CD14-positive monocyte (primary cell): ENCODE results near the gene CCR3. TPM values are rescaled to one million over a fixed set of nuclear protein-coding genes. Genes with fewer than 3 reads are reported as not detected.

Experiments used
- DNase-seq, 3 donors: peaks; one replicate each; pipeline ENCODE4 v3.0.0-alpha.2; 2011 to 2022
- H2AFZ ChIP-seq: 2 replicates; pipeline ENCODE4 v1.6.0; 2012; ENCODE audit warnings: mild to moderate bottlenecking, low read depth, low read length, inconsistent platforms; ENCODE audit not compliant: insufficient read depth, poor library complexity, severe bottlenecking
- H3K27ac ChIP-seq, 2 donors: 1 replicate in 1 of 2; 2 replicates in 1 of 2; pipeline ENCODE4 v1.5.1; 2012 to 2013; ENCODE audit warnings: low read length in 2 of 2, control low read depth in 1 of 2, inconsistent platforms in 1 of 2, low read depth in 1 of 2, mild to moderate bottlenecking in 1 of 2
- H3K27me3 ChIP-seq, 2 donors: one replicate each; pipeline versions ENCODE4 v1.6.0 to v1.6.1; 2011 to 2013; ENCODE audit warnings: low read length in 2 of 2; ENCODE audit not compliant: control insufficient read depth in 2 of 2, insufficient read depth in 2 of 2
- H3K36me3 ChIP-seq, 2 donors: replicated peaks in 1 of 2; 1 replicate in 1 of 2; 2 replicates in 1 of 2; pipeline versions ENCODE4 v1.5.1 to v1.6.1; 2012 to 2013; ENCODE audit warnings: low read length in 2 of 2, control low read depth in 1 of 2, inconsistent platforms in 1 of 2, mild to moderate bottlenecking in 1 of 2; ENCODE audit not compliant: insufficient read depth in 2 of 2, control insufficient read depth in 1 of 2
- H3K4me1 ChIP-seq, 2 donors: 1 replicate in 1 of 2; 2 replicates in 1 of 2; pipeline versions ENCODE4 v1.5.1 to v1.6.1; 2012 to 2013; ENCODE audit warnings: low read length in 2 of 2, control low read depth in 1 of 2, inconsistent platforms in 1 of 2, mild to moderate bottlenecking in 1 of 2, moderate library complexity in 1 of 2; ENCODE audit not compliant: insufficient read depth in 2 of 2, control insufficient read depth in 1 of 2
- H3K4me2 ChIP-seq: replicated peaks from 2 replicates; pipeline ENCODE3; 2012; ENCODE audit warnings: low read length, moderate library complexity, mild to moderate bottlenecking; ENCODE audit not compliant: poor library complexity, severe bottlenecking; ENCODE audit errors: extremely low read depth
- H3K4me3 ChIP-seq, 3 experiments: fragments of 200-600 bp in 1 of 3; sonication (generic) in 1 of 3; replicated peaks in 1 of 3; 1 replicate in 2 of 3; 2 replicates in 1 of 3; pipeline ENCODE4 v1.5.1; 2011 to 2013; ENCODE audit warnings: low read length in 3 of 3, mild to moderate bottlenecking in 3 of 3, control low read depth in 2 of 3, low read depth in 2 of 3, inconsistent platforms in 1 of 3, moderate library complexity in 1 of 3
- H3K79me2 ChIP-seq: 2 replicates; pipeline ENCODE4 v1.6.0; 2012; ENCODE audit warnings: mild to moderate bottlenecking, control low read depth, inconsistent platforms, low read length, moderate library complexity; ENCODE audit not compliant: insufficient read depth
- H3K9ac ChIP-seq: 2 replicates; pipeline ENCODE4 v1.6.0; 2017; ENCODE audit warnings: low read length, mild to moderate bottlenecking; ENCODE audit not compliant: insufficient read depth, poor library complexity, severe bottlenecking
- H3K9me3 ChIP-seq, 2 donors: replicated peaks in 1 of 2; 1 replicate in 1 of 2; 2 replicates in 1 of 2; pipeline versions ENCODE4 v1.5.1 to v1.6.1; 2012 to 2013; ENCODE audit warnings: low read length in 2 of 2, control low read depth in 1 of 2; ENCODE audit not compliant: control insufficient read depth in 1 of 2, insufficient read depth in 1 of 2
- H4K20me1 ChIP-seq: 2 replicates; pipeline ENCODE4 v1.6.0; 2012; ENCODE audit warnings: mild to moderate bottlenecking, low read length, control low read depth, moderate library complexity; ENCODE audit not compliant: insufficient read depth
- H3K27ac Mint-ChIP-seq, 7 donors: one replicate each; pipeline ENCODE4 v1.8.0; 2020; ENCODE audit warnings: mild to moderate bottlenecking in 7 of 7, mixed read lengths in 7 of 7, moderate library complexity in 6 of 7, inconsistent platforms in 2 of 7
- H3K27me3 Mint-ChIP-seq, 3 donors: one replicate each; pipeline ENCODE4 v1.8.0; 2021 to 2022; ENCODE audit warnings: low read depth in 3 of 3, mild to moderate bottlenecking in 3 of 3, mixed read lengths in 3 of 3, moderate library complexity in 3 of 3, inconsistent platforms in 1 of 3
- H3K36me3 Mint-ChIP-seq, 2 donors: one replicate each; pipeline ENCODE4 v1.8.0; 2020; ENCODE audit warnings: mixed read lengths in 2 of 2, inconsistent platforms in 1 of 2, mild to moderate bottlenecking in 1 of 2
- H3K4me1 Mint-ChIP-seq: one replicate; pipeline ENCODE4 v1.8.0; 2020; ENCODE audit warnings: mild to moderate bottlenecking, mixed read lengths
- H3K4me3 Mint-ChIP-seq, 2 donors: one replicate each; pipeline ENCODE4 v1.8.0; 2020; ENCODE audit warnings: mild to moderate bottlenecking in 2 of 2, mixed read lengths in 2 of 2, moderate library complexity in 1 of 2
- H3K9me3 Mint-ChIP-seq, 7 donors: one replicate each; pipeline ENCODE4 v1.8.0; 2020 to 2022; ENCODE audit warnings: mixed read lengths in 7 of 7, mild to moderate bottlenecking in 6 of 7, moderate library complexity in 6 of 7, inconsistent platforms in 2 of 7
- CTCF ChIP-seq: fragments of 200-600 bp; IDR thresholded peaks from one replicate; pipeline ENCODE4 v1.8.0; 2022; ENCODE audit warnings: antibody characterized with exemption, mild to moderate bottlenecking
- WGBS: methylation state at CpG from one replicate; pipeline ENCODE4 v1.1.5; 2013; ENCODE audit warnings: missing lambda C conversion rate; ENCODE audit not compliant: insufficient coverage; 5-methylcytosine and 5-hydroxymethylcytosine counted together
- intact Hi-C, 2 donors: fragments of 100-400 bp; cut with micrococcal nuclease; formaldehyde crosslinking; loops; one replicate each; pipeline versions ENCODE4 v1.15.0 to v1.15.1; 2023
- polyA plus RNA-seq, 3 donors: library from polyadenylated mRNA; depleted of rRNA in 1 of 3; unstranded in 2 of 3; stranded (reverse) in 1 of 3; fragments of 300-500 nt in 2 of 3; fragments of >200 nt in 1 of 3; fragmentation: Illumina TruSeq in 2 of 3; gene quantifications; 1 replicate in 2 of 3; 2 replicates in 1 of 3; pipeline ENCODE4 v1.2.3, GENCODE V29; 2012 to 2021

Gene CCR3
- polyA plus RNA-seq, 3 donors: 0.38 to 0.74 (median 0.44) TPM

GRCh38 chr3:46269556-46269955, 27.3 kb downstream of the CCR3 start:
- Mint-ChIP-seq H3K9me3 (peaks cover 0 to 4% (median 0%) of the 10 kb centered on the region in 7 donors), H3K4me1 (peaks cover 17% of the 10 kb centered on the region), H3K4me3 (no peak overlapping the region), H3K27me3 (peaks cover 0 to 6% (median 5%) of the 10 kb centered on the region in 3 donors), H3K27ac (no peak overlapping the region), H3K36me3 (no peaks in the 10 kb centered on the region)
- H2AFZ ChIP-seq: no peak overlapping the region
- H3K4me2 ChIP-seq: no peak overlapping the region
- H3K9me3 ChIP-seq: no peaks in the 10 kb centered on the region
- no peaks in the 10 kb centered on the region for H3K27me3 ChIP-seq
- TF ChIP-seq CTCF: no peak
- no peaks in the 10 kb centered on the region for H4K20me1 ChIP-seq
- no peak overlapping the region for H3K4me3 ChIP-seq
- intact Hi-C loops: no loop called here
- 90% methylated on average over 1 of the region's 2 CpGs for WGBS
- no peak for DNase-seq
- H3K27ac ChIP-seq: no peak overlapping the region
- H3K9ac ChIP-seq: no peak overlapping the region
- H3K79me2 ChIP-seq: no peaks in the 10 kb centered on the region
- no peaks in the 10 kb centered on the region for H3K4me1 ChIP-seq
- H3K36me3 ChIP-seq: no peaks in the 10 kb centered on the region

- 88% methylated on average over 1 of the region's 2 CpGs for WGBS
- no peaks in the 10 kb centered on the region for H3K36me3 Mint-ChIP-seq
- Histone ChIP-seq H2AFZ (no peak overlapping the region), H3K4me1 (no peaks in the 10 kb centered on the region), H3K9me3 (no peaks in the 10 kb centered on the region), H3K9ac (no peak overlapping the region), H3K4me2 (no peak overlapping the region), H3K27ac (no peak overlapping the region), H3K36me3 (no peaks in the 10 kb centered on the region), H3K79me2 (no peaks in the 10 kb centered on the region), H4K20me1 (no peaks in the 10 kb centered on the region), H3K4me3 (no peak overlapping the region), H3K27me3 (no peaks in the 10 kb centered on the region)
- no peak for DNase-seq
- peak overlapping the region in 1 of 7 donors; percentile 23 for H3K27ac Mint-ChIP-seq
- intact Hi-C loops: no loop called here
- peaks cover 0 to 4% (median 0%) of the 10 kb centered on the region in 7 donors for H3K9me3 Mint-ChIP-seq
- no peak overlapping the region for H3K4me3 Mint-ChIP-seq
- H3K4me1 Mint-ChIP-seq: peaks cover 17% of the 10 kb centered on the region
- no peak for TF ChIP-seq CTCF
- H3K27me3 Mint-ChIP-seq: peaks cover 0 to 6% (median 3%) of the 10 kb centered on the region in 3 donors
Observed at GRCh38 chr3:46270474-46270873, 28.2 kb downstream of the CCR3 start.
